Activated CD8-positive, alpha-beta memory T cell treated with anti-CD3 and anti-CD28 coated beads for 36 hours (primary cell): ENCODE results near the gene DDI2. TPM values are rescaled to one million over a fixed set of nuclear protein-coding genes. Genes with fewer than 3 reads are reported as not detected.
"Not testable (repeated sequence)": the region's sequence is repeated elsewhere in the genome, so short reads cannot be mapped to it uniquely, and the experiment has no call there.

Source experiments
- CTCF ChIA-PET: fragments of 350-600 bp; sonication (Branson Sonifier 250); formaldehyde crosslinking; loops from one replicate; lab custom pipeline; 2021; ENCODE audit warnings: antibody characterized with exemption; lab: Charles Lee
- POLR2A ChIA-PET: fragments of 350-600 bp; sonication (Branson Sonifier 250); formaldehyde crosslinking; loops from one replicate; lab custom pipeline; 2021; ENCODE audit warnings: antibody characterized with exemption; lab: Charles Lee
- total RNA-seq, 2 experiments: library from RNA; stranded (reverse); gene quantifications; one replicate each; pipeline ENCODE4 v1.2.3, GENCODE V29; 2021

DDI2 gene
- total RNA-seq, 2 experiments from 2014 or later = 45.2 to 47.1 TPM

DNA sequence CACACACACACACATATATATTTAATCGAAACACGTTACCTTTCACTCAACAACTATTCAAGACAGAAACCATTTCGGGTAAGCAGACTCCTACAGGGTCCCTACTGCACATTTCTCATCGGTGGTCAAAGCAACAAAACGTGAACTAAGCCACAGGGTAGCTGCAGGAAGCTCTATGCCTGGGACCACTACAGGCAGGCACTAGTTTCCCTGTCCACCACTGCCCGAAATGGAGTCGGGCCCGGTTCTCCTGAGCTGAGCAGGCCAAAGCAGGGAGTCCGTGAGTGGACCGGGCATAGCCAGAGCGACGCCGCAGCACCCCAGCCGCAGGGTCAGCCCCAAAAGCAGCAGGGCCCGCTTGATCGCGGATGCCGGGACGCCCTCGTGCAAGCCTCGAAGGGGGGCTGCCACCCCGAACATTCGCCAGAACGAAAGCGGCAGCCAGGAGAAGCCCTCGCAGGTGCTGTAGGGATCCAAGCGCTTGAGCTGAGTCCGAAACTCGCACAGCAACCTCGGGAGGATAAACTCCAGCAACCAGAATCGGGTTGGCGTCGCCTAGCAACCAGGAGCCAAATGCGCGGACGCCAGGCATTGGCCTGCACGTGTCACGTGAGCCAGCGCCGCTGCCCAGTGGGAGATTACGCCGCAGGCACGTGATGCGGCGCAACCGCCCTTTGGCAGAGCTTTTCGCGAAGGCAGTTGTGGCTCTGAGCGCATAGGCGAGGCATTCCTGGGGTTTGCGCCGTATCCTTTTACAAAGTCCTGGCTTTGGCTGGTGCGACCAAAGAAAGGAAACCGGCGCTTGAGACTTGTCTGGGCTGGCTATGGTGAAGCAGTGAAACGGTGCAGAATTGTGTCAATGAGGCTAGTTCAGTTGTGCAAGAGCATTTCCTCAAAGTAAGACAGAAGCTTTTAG lies 13.9 kb upstream of the DDI2 start:
- POLR2A ChIA-PET = interaction anchor here (0.8 kb wide), 1 partner anchor 15 kb away, joined by 3 read pairs; no protein-coding TSS in a partner anchor
- CTCF ChIA-PET = interaction anchor here (0.6 to 2.3 kb wide), 4 partner anchors 11 to 137 kb away, joined by 3 to 8 read pairs (median 6); no protein-coding TSS in a partner anchor

DNA sequence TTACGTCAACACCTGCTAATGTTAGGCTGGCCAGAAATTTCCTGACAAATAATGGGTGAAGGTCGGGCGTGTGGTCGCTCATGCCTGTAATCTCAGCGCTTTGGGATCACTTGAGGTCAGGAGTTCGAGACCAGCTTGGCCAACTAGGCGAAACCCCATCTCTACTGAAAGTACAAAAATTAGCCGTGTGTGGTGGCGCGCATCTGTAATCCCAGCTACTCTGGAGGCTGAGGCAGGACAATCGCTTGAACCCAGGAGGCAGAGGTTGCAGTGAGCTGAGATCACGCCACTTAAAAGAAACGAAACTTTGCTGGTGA lies 13.3 kb upstream of the DDI2 start:
- ChIA-PET POLR2A (interaction anchor here (0.8 kb wide), 1 partner anchor 14 kb away, joined by 3 read pairs; no protein-coding TSS in a partner anchor), CTCF (interaction anchor here (2.1 to 2.3 kb wide), 2 partner anchors 12 to 137 kb away, joined by 7 to 8 read pairs; no protein-coding TSS in a partner anchor)

DNA sequence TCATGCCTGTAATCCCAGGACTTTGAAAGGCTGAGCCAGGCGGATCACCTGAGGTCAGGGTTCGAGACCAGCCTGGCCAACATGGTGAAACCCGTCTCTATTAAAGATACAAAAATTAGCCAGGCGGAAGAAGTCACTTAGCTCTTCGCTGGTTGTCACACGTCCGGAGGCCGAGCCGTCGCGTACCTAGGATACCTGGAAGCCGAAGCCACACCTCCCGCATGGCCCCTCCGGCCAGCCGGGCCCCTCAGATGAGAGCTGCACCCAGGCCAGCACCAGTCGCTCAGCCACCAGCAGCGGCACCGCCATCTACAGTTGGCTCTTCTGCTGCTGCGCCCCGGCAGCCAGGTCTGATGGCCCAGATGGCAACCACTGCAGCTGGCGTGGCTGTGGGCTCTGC lies 12.9 kb upstream of the DDI2 start:
- CTCF ChIA-PET = interaction anchor here (2.1 to 2.3 kb wide), 2 partner anchors 12 to 136 kb away, joined by 7 to 8 read pairs; no protein-coding TSS in a partner anchor
- POLR2A ChIA-PET = not testable (repeated sequence)

GRCh38 chr1:15605398-15606383 lies 11.6 kb upstream of the DDI2 start:
- ChIA-PET POLR2A (no interaction called here), CTCF (no interaction called here)

- POLR2A ChIA-PET = no interaction called here
- CTCF ChIA-PET = no interaction called here
Observed at GRCh38 chr1:15609631-15610030, 7.6 kb upstream of the DDI2 start.

- CTCF ChIA-PET = no interaction called here
- POLR2A ChIA-PET = no interaction called here
Observed at GRCh38 chr1:15610167-15610566, 7.1 kb upstream of the DDI2 start.

- CTCF ChIA-PET = interaction anchor here (0.7 to 1.7 kb wide), 4 partner anchors 12 to 1473 kb away, joined by 3 to 8 read pairs (median 4); no protein-coding TSS in a partner anchor
Observed at GRCh38 chr1:15616373-15617172, 685 bp upstream of the DDI2 start.

DNA sequence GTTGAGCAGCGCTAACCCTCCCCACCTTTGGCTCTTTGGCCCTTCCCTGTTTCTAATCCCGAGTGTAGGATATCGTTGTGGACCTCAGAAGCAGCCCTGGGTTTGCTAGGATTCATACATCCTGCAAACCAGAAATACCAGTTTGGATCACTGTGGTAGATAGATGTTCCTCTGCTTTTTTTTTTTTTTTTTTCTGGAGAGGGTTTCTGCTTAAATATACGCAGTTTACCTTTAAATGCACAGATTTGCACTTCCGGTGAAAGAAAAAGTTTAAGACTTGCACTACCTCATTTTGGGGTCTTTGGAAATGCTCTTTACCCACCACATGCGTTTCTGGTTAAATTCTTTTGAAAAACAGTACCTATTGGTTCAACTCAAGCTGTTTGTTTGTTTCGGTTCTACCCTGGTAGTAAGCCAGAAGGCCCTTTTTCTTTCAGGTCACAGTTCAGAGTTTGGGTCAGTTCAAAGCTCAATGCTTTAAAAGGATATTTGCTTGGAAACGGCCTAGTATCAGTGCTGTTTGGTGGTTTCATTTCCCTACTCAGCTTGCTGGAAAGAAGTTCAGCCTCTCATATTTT lies 908 bp downstream of the DDI2 start:
- ChIA-PET CTCF (interaction anchor here (0.6 to 1.1 kb wide), 2 partner anchors 12 to 63 kb away, joined by 3 to 5 read pairs; no protein-coding TSS in a partner anchor), POLR2A (interaction anchor here (0.7 to 1.8 kb wide), 6 partner anchors 9 to 91 kb away, joined by 3 to 14 read pairs (median 4); partner anchors contain the start of gene DNAJC16)

More at GRCh38 chr1:15616373-15617172, 685 bp upstream of the DDI2 start:
- POLR2A ChIA-PET = no interaction called here

- CTCF ChIA-PET = interaction anchor here (0.6 kb wide), 1 partner anchor 63 kb away, joined by 5 read pairs; no protein-coding TSS in a partner anchor
Observed at GRCh38 chr1:15618655-15619525, 1.6 kb downstream of the DDI2 start.

DNA sequence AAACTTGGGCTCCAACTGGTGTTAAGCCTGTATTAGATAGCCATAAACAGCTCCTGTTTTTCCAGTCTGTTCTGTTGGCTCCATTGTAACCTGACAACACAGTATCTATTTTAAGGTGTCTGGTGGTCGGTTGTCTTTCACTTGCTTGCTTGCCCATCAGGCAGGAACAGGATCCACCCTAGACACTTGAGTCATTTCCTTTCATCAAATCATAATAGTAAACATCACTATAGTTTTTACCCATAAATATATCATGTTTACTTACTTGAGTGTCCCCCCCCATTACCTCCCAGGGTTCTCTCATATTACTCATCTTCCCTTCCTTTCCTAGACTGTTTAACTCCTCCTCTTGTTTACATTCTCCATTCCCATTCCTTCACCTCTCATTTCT lies 2.9 kb downstream of the DDI2 start:
- CTCF ChIA-PET = interaction anchor here (0.6 kb wide), 1 partner anchor 12 kb away, joined by 3 read pairs; no protein-coding TSS in a partner anchor
- POLR2A ChIA-PET = no interaction called here

More at GRCh38 chr1:15618655-15619525, 1.6 kb downstream of the DDI2 start:
- POLR2A ChIA-PET = interaction anchor here (0.7 to 1.8 kb wide), 5 partner anchors 8 to 92 kb away, joined by 3 to 14 read pairs (median 6); partner anchors contain the start of gene DNAJC16

GRCh38 chr1:15620902-15621682 lies 3.8 kb downstream of the DDI2 start:
- CTCF ChIA-PET = interaction anchor here (0.6 kb wide), 1 partner anchor 13 kb away, joined by 3 read pairs; no protein-coding TSS in a partner anchor

GRCh38 chr1:15621975-15622374 lies 4.7 kb downstream of the DDI2 start:
- POLR2A ChIA-PET = no interaction called here
- CTCF ChIA-PET = no interaction called here

More at GRCh38 chr1:15620902-15621682, 3.8 kb downstream of the DDI2 start:
- POLR2A ChIA-PET = no interaction called here

DNA sequence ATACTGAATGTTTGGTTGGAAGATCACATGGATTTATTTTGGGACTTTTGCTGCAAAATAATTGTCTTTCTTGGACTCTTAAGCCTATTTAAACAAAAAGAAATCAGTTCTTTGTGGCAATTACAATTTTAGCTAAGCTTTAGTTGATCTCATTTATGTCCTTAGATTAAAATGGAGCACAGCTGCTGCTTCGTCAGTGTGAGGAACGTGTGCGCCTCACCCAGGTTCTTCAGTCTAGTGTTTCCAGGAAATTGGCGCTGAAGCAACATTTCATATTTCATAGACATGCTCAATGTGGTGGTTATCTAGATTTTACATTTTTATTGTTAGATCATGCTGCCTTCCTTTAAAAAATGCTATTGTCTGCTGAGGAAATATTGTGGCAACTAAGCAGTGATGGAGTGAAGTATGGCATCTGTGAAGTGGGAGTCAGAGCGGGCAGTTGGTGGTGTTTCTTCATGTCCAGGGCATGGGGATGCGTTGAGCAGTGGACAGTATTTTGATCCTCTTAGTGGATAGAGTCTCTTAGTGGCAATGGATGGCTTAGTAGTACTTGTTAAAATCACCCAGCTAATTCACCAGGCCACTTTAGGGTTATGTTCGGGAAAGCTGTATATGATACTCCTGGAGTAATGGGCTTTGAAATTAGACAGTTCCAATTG lies 5.6 kb downstream of the DDI2 start:
- ChIA-PET CTCF (no interaction called here), POLR2A (no interaction called here)

- POLR2A ChIA-PET = interaction anchor here (0.8 kb wide), 1 partner anchor 11 kb away, joined by 3 read pairs; no protein-coding TSS in a partner anchor
- CTCF ChIA-PET = no interaction called here
Observed at GRCh38 chr1:15623435-15623834, 6.2 kb downstream of the DDI2 start.

DNA sequence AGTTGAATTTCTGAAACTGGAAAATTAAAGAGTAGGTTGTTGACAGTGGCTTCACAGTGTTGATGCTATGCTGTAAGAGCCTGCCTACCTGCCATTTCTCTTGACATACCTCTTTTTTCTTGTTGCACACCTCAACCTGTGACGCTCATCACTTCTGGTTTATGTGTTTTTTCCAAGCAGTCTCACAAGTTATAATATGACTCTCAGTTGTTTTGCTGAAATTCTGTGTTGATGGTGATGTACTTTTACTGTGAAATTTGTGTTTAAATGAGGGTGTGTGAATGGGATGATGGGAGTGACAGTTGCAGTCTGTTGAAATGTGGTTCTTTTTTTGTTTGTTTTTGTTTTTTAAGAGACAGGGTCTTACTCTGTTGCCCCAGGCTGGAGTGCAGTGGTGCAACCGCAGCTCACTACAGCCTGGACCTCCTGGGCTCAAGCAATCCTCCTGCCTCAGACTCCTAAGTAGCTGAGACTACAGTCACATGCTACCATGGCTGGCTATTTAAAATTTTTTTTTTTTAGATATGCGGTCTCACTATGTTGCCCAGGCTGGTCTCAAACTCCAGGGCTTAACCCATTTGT lies 7.0 kb downstream of the DDI2 start:
- POLR2A ChIA-PET = interaction anchor here (0.8 kb wide), 1 partner anchor 12 kb away, joined by 3 read pairs; no protein-coding TSS in a partner anchor
- CTCF ChIA-PET = interaction anchor here (0.7 kb wide), 1 partner anchor 53 kb away, joined by 5 read pairs; no protein-coding TSS in a partner anchor
